ENCODE results near the gene SERPINB1.

- TF ChIP-seq ZNF121 (tag by site-specific recombination; IDR thresholded peaks at IDR 0.05) (no peak), ZNF350 (tag by site-specific recombination; IDR thresholded peaks at IDR 0.05) (no peak), ZSCAN30 (tag by site-specific recombination; IDR thresholded peaks at IDR 0.05) (no peak)
These were observed 55.4 kb downstream of the SERPINB1 start for GRCh38 chr6:2786269-2786668.
